ENCODE measurements around the gene MICU2. TPM values are rescaled to one million over a fixed set of nuclear protein-coding genes. Genes with fewer than 3 reads are reported as not detected.
A peak's percentile ranks its signal among the peaks of the same experiment; 100 is the strongest.

Gene MICU2
- total and polyA plus RNA-seq, 2 of the 13 experiments (the other 11 are each of a cell fraction or from before 2014, with no cell fraction given), result 31.7 to 42.4 TPM

GRCh38 chr13:21603531-21604448 lies at the start of gene MICU2 (continued):
- TF ChIP-seq HNF1A (IDR thresholded peaks at IDR 0.05; ENCODE audit: low read depth) (no peak), HNF1A (CRISPR knock-in tag; IDR thresholded peaks at IDR 0.05; ENCODE audit: borderline replicate concordance) (no peak; the same call in 1 of the 2 replicates), PBX2 (CRISPR knock-in tag; IDR thresholded peaks at IDR 0.05) (no peak), CREBL2 (CRISPR knock-in tag; IDR thresholded peaks at IDR 0.05; ENCODE audit: borderline replicate concordance) (0 out of 2 replicates have a peak, but pooled peaks have one; percentile 62), RARA (CRISPR knock-in tag; IDR thresholded peaks at IDR 0.05) (peak; percentile 22; the same call in 1 of the 2 replicates), ZNF761 (CRISPR knock-in tag; conservative IDR thresholded peaks at IDR 0.05) (0 out of 2 replicates have a peak, but pooled peaks have one; percentile 58), PAWR (CRISPR knock-in tag; IDR thresholded peaks at IDR 0.05; ENCODE audit: borderline replicate concordance) (0 out of 2 replicates have a peak, but pooled peaks have one; percentile 72), POLR2A (IDR thresholded peaks at IDR 0.05; ENCODE audit: insufficient read depth in 1 of 2, low read depth in 2 of 2, low read length in 2 of 2) (peak; percentile 95 to 96), HBP1 (CRISPR knock-in tag; IDR thresholded peaks at IDR 0.05; ENCODE audit: low read depth) (no peak), KAT7 (CRISPR knock-in tag; IDR thresholded peaks at IDR 0.05; ENCODE audit: borderline replicate concordance) (peak; percentile 95), JUNB (CRISPR knock-in tag; IDR thresholded peaks at IDR 0.05; ENCODE audit: borderline replicate concordance) (no peak), REST (IDR thresholded peaks at IDR 0.05; ENCODE audit: borderline replicate concordance in 1 of 2, low read depth in 1 of 2, low read length in 2 of 2) (peak in 1 of 2 experiments; percentile 55; a peak in 1 of 4 replicates), SNAPC2 (CRISPR knock-in tag; IDR thresholded peaks at IDR 0.05) (peak; percentile 68; the same call in 1 of the 2 replicates), TEAD2 (CRISPR knock-in tag; IDR thresholded peaks at IDR 0.05) (no peak), NFYB (CRISPR knock-in tag; IDR thresholded peaks at IDR 0.05) (no peak; the same call in 1 of the 2 replicates), ZNF766 (CRISPR knock-in tag; IDR thresholded peaks at IDR 0.05; ENCODE audit: borderline replicate concordance) (peak; percentile 41; the same call in 1 of the 2 replicates)

All from HepG2 (cell line).